NCI-H2227 treated with DMSO at 0.1 percent for 48 hours (cell line): ENCODE results near the gene STIP1.
A peak's percentile ranks its signal among the peaks of the same experiment; 100 is the strongest.

Experiments used
- DNase-seq: peaks from one replicate; lab custom pipeline; 2025; lab: John Stamatoyannopoulos, UW

The STIP1 gene

DNA sequence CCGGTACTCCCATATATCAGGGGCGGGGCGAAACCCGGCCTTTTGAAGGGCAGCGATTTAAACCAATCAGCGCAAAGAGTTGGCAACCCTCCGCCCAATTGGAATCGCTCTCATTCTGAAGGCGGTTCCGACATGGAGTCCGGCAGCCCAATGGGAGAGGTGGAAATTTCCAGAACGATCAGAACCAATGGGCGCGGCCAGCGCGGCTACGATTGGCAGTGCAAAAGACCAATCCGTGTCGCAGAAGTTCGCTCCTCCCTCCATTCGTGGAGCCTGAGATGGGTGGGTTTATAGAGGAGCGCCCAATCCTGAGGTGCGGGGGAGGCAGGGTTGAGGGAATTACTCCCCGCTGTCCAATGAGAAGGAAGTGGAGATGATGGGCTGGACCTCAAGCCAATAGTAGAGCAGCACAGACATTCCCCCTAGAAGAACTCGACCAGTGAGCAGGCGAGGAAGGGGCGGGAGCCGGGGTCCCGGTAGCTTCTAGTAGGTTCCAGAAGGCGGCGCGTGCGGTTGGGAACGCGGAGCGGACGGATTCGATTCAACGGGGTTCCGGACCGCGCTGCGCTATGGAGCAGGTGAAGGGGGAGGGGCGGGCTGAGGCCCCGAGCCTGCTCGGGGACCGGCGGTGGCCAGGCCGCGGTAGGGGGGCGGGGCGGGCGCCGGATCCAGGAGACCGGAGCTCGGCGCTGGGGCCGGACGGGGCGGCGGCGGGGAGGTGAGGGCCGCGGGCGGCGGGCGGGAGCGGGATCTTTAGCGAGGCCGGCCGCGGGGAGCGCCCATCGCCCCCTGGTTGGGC is at the start of gene STIP1:
TSS of gene STIP1 (plus strand) at position 479 of the 799 bp plus-strand sequence. CDS start at position 570, 91 bp downstream.
- DNase-seq: peak; percentile 99

DNA sequence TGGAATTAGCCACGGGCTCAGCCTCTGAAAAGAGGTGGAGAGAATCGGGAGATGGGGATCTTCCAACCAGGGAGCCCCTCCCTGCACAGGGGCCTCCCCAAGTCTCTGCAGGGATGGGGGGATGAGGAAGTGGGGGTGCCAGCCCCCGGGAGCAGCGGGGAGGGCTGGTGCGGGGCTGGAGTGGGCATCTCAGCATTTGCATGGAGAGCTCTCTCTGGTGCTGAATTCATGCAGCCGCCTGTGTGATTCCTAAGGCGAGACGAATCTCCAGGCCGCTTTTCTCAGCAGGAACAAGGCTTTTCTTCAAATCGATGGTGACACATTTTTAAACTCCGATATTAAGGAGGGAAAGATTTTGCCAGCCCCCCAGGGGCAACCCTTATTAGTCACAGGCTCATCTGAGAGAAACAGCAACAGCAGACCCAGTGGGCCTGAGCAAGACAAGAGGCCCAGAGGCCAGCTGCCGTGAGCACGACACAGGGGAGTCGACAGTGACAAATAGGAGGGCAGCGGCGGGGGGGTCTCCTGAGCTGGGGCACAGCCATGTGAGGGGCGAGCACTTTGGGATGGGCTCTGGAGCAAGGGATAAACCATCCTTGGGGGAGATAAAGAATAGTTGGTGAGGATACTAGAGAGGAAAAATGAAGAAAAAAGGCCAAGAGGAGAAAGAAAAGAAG is 49.1 kb upstream of the STIP1 start:
- no peak for DNase-seq

DNA sequence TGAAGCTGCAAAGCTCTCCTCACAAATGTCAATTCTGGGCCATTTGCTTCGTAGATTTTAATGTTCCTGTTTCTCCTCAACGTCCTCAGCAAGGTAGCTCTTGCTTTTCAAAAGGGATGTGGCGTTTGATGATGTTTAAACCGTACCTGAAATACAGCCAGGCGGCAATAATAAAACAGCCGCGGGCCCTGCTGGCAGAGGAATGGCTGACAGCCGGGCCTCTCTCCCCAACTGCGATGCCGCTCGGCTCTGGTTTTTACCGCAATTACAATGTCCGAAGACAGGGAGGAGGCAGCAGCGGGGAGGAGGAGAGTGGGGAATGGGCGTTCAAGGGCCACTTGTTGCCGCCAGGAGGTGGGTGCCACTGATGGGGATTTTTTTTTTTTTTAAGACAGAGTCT is 47.6 kb upstream of the STIP1 start:
- peak; percentile 44 for DNase-seq

DNA sequence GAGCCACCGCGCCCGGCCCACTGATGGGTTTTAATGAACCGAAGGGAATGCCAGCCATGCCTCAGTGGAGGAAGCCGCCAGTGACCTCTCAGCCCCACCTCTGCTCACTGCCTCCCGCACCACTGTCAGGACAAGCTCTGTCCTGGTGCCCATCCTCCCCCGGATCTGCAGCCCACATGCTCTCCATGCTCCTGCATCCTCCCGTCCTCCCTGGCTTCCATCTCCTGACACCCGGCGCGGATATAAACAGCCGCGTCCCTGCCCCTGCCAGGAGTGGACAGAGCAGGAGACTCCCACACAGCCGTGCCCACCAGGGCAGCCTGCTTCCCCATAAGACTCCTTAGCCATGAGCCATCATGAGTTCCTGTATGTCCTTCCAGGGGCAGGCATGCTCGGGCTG is 46.9 kb upstream of the STIP1 start:
- no peak for DNase-seq

DNA sequence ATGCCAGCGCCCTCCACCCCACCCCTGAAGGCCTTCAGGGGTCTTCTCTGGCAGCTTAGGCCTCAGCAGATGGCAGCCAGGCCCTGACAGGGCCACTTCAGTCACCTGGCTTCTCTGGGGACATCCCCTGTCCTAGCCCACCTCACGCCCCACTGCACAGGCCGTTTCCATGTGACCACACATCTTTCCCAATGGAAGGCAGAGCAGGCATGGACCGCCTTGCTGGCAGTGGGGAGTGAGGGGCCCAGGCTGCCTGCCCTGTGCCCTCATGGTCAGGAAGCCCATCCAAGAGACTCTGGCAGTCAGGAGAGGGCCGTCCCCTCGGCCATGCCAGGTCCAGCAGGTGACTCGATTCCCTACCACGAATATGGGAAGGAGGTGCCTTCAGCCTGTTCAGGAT is 45.9 kb upstream of the STIP1 start:
- DNase-seq: no peak

DNA sequence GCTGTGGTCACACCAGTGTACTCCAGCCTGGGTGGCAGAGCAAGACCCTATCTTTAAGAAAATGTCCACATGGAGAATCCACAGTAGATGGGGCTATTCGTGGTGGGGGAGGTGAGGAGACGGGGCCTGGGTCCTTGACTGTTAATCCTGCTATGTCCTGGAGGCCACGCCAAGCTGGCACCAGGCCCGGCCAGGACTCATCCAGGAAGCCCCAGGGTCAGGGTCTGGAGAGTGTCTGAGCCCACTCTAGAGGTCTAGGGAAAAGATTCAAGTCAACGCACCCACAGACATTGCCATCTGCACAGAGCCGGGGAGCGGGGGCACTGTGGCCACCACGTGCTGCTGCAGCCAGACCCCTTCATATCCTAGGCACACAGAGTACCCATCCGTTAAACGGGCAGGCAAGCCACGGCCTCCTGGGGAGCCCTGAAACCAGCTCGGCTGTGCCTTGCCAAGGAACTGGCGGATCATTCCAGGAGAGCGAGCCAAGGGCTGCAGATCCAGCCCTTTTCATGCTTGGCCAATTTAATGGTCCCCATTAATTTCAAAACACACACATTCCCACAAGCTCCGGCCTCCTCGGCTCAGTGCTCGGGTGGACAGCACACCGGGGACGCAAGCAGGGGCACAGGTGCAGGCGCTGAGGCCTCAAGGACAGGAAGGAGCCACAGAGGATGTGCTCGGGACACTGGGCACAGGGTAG is 44.7 kb upstream of the STIP1 start:
- no peak for DNase-seq

DNA sequence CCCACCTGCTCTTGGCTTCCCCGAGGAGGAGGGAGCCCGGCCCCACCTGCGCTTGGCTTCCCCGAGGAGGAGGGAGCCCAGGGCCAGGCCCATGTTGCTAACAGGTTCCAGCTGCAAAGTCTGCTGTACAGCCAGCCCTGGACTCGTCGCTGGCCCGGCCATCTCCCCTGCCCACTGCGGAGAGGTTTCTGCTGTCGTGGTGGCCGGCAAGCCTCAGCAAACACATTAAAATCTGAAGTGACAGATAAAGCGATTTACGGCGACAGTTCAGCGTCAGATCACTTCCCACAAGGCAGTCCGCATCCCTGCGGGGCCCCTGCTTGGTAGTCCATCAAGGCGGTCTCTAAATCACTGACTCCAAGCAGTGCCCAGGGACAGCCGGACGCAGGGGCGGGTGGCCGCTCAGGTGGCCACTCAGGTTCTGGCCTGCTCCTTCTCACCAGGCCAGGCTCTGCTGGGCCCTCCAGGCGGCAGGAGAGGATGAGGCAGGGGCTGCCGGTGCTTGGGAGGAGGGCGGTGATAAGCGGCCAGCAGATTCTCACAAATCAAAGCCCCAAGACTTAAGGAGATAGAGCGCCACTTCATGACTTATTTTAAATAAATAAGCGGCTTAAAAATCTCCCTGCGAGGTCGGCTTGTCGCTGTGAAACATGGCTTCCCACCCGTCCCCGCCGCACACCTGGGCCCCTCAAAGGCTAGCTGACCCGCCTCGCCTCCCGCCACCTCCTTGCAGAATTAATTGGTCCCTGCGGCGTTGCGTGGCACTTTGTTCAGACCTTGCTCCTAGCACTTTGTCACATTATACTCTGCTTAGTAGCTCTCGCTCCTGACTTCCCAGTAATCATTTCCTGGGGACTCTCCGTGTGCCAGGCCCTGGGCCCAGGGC is 41.1 kb upstream of the STIP1 start:
- DNase-seq: peak; percentile 72

DNA sequence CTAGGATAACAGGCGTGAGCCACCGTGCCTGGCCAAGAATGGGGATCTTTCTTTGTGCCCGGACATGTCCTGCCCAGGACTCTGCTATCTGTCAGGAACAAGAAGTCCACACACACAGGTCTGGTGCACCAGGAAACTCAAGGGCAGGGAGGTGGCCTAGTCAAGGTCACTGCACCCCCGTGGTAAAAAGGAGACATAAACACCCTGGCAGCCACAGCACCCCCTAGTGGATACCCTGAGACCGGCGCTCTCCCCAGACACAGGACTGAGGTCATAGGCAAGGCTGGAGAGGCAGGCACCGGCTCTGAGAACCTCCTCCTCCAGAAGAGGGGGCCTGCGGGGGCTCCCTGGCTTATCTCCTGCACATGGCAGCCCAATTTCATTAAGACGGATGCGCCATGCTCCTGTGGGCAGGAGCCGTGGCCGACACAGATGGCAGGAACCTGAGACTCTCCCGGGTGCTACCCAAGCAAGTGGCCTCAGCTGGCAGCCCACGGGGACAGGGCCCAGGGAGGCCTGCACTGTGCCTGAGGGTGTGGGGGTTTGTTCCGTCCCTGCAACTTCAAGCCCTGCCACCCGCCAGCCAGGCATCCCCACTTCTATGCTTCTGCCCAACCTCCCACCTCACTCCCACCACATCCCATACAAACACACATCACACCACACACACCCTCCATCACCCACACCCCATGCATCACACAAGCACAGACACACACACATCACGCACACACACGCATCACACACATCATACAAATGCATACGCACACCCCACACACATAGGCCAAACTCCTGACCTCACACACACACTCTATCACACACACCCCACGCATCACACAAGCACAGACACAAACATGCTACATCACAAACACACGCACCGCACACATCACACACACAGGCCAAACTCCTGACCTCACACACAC is 39.7 kb upstream of the STIP1 start:
- peak; percentile 12 for DNase-seq

DNA sequence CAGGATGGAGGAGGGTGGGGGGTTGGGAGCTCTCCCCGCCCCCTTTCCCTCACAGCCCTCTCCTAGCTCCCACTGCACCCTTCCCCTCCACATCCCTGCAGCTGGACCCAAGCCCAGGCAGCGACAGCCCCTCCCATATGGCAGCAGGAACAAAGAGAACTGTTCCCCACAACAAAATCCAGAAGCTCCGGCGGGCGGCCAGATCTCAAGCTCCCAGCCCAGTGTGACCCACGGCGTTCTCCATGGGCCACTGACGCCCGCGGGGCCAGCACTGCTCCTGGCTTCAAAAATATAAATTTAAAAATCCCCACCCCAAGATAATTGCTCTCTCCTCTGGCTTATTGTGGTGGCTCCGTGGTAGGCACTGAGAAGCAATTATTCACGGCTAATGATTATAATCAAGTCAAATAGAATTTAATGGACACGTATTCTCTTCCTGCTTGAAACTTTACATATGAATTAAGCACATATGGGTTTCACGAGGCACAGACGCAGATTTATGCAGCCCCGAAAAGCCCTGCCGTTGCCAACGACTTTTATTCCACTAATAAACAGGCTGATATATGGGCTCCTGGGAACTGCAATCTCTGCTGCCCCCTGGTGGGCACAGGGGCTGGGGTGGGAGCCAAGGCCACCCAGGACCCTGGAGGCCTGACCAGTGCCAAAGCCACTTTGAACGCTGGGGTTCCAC is 37.6 kb upstream of the STIP1 start:
- DNase-seq: peak; percentile 85

DNA sequence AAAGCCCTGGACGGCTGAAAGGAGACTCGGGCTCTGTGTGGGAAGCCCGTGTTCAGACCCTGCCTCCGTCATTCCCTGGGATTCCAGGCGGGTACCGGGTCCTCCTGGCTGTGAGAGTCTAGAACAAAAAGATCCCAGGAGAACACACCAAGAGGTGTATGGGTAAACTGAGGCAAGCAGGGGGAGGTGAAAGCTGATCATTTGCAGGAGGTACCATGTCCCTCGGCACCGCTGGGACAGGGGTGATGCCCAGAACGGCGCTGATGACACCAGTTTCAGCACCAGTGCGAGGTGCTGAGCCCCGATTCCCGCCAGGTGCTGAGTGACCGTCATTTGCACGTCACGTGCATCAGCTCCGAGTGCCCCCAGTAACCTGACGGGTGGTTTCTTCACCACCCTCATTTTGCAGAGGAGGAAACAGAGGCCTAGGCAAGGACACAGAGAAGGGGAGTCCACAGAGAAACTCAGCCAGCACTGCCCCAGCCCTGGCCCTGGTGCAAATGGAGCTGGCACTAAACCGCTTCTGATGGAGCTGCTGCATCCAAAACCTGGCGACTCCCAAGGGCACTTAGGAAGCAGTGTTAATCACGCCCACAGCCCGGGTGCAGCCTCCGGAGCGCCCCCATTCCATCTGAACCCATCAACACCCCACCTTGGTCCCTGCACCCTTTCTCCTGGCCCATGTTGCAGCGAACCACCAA is 36.9 kb upstream of the STIP1 start:
- no peak for DNase-seq

DNA sequence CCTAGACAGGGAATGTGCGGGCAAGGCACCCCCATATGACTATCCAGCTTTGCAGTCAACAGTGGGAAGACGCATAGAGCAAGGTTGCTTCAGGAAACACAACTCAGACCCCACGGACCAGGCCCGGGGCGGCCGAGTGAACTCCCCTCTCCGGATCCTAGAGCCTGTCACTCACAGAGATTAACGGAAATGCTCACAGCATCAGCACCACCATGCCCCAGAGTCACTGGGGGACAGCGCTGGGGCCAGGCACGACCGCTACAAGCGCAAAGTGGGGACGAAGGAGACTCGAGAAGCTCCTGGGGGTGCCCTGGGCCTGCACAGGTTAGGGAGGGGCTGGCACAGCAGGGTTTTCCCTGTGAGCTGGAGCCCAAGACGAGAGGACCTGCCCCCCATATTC is 35.9 kb upstream of the STIP1 start:
- no peak for DNase-seq

DNA sequence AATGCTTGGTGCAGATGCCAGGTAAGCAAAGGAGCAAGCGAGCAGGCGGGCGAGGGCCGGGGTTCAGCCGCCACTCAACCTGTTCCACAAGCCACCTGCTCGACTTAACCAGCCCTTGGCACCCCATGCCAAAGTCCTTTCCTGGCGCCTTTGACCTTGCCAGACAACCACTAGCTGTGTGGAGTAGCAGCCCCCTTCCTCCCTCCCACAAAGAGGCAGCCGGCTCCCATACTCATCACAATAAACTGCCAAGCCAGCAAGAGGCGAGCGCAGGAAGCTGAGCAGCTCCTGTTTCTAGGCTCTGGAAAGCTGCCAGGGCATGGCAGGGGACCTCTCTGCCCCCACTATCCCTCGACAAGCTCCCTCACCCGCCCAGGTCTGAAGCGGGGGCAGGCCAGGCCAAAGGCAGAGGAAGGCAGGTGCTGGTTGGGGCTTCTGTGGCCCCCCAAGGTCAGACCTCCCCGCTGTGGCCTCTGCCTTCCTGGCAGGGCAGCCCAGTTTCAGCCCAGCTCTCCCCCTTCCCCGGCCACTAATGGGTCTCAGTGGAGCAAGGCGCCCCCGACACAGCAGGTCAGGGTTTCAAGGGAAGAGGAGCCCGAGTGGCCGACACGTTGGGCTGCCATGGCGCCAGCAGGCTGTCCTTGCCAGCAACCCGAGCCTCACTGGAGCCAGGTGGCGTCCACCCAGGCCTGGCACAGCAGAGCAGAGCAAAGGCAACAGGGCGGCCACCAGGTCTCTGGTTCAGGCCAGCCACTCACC is 35.3 kb upstream of the STIP1 start:
- DNase-seq: peak; percentile 29

DNA sequence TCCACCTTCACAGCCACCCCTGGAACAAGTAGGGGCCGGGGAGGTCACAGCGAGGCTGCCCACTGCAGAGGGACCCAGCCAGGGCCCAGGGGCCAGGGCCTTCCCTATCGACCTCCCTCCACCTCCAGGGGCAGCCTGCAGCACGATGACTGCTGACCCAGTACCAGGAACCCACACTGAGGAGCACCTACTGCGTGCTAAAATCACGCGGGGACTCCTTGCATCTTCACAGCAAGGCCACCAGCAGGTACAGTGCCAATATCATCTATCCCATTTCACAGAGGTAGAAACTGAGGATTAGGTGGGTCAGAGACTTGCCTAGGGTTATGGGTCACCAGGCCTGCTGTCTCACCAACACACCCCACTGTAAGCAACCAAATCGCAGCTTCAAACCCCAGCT is 34.6 kb upstream of the STIP1 start:
- DNase-seq: no peak

DNA sequence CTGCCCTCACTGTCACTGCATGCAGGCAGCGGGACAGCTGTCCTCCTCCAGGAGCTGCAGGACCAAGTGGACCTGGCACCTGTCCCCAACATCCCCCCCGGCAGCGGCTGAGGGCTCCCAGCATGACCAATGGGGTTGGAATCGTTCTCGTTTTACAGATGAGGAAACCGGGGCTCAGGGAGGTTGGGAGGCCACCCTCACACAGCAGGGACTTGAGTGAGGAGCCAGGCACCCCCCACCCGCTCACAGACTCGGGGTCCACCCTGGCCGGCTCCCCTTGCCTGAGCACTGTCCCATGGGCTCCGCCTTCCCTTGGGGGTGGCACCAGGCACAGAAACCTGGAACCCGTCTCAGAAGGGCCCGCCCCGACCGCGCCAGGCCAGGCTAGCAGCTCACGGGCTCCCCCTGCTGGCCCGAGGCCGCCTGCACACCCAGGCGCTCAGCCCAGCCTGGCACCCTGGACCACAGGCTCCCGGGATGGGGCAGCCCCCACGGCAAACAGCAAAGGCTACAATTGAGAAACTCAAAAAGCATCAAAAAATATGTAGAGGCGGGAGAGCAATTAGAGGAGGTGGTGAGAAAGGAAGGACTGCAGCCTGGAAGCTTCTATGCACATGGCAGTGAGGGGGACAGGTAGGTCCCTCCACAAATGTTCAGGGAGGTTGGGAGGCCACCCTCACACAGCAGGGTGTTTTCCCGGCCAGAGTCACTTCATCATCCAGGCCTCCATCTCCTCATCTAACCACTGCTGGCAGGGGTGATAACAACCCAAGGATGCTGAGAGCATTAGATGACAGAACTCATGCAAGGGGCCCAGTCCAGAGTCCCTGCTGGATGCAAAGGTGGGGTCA is 32.9 kb upstream of the STIP1 start:
- peak; percentile 75 for DNase-seq

DNA sequence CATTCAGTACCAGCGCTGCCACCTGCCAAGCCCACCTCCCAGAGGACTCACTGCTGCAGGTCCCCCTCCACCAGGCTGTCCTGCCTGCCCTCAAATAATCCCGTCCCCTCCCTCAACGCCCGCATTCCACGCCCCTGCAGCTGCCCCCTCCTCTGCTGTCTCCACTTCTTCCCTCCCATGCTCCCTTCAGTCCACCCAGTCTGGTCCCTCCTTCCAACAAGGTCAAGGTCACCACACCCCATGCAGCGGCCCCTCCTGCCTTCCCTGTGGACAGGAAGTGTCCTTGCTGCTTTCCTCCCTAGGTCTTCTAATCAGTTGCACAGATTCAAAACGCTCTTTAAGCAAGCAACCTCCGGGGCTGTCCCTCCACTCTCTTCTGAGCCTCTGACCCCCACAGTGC is 32.2 kb upstream of the STIP1 start:
- DNase-seq: no peak

DNA sequence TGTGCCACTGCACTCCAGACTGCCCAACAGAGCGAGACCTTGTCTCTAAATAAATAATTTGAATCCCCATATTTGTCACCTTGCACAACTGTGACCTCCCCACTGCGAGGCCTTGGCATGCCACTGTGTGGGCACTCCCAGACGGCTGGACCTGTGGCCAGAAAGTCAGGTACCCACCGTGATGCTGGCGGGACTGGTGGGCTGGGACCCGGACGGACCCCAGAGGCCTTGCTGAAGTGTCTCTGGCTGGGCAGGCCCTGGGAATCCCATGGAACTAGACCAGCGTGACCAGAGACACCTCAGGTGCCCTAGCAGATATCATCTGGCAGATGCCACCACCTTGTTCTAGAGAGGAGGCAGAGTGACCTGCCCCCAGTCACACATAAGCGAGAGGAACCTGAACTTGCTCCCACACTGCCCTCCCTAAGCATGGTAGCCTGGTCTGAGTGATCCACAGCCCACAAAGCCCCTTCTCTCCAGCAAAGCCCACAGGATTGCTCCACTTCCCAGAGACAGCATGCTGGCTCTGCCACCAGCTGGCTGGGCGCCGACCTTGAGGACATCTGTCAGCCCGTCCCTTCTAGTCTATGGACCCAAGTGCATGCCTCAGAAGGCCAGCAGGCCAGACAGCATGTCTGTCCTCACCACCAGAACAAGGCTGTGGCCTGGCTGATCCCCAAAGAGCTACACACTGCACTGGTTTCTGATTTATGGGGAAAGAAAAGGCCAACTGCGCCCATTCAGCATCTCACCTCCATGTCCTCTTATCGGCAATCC is 29.5 kb upstream of the STIP1 start:
- no peak for DNase-seq
